ENCODE results near the gene TMX3. TPM values are rescaled to one million over a fixed set of nuclear protein-coding genes. Genes with fewer than 3 reads are reported as not detected.

TMX3 gene
- total RNA-seq, result 24.8 and 36.2 TPM in 2 replicates
- polyA plus RNA-seq, result 26.1 and 34.0 TPM in 2 replicates

- TF ChIP-seq CTCF (IDR thresholded peaks at IDR 0.05; ENCODE audit: low read depth, low read length), result no peak
- peak; percentile 95 to 96 for DNase-seq (ENCODE audit: low read depth in 1 of 2, low spot score in 1 of 2)
These were observed at the start of gene TMX3 for GRCh38 chr18:68714712-68715496. Gene TMX3 (minus strand): TSS chr18:68715108. CDS start chr18:68714981, 127 bp downstream.

GRCh38 chr18:68764016-68764415 is 49.1 kb upstream of the TMX3 start:
- Histone ChIP-seq H3K27ac (no peak overlapping the region), H3K27me3 (no peaks in the 10 kb centered on the region)
- DNase-seq (ENCODE audit: low read depth in 1 of 2, low spot score in 1 of 2), result no peak

More at GRCh38 chr18:68714712-68715496, at the start of gene TMX3:
- no peaks in the 10 kb centered on the region for H3K27me3 ChIP-seq
- peak within 1 kb of the TSS; percentile 77 for H3K4me3 ChIP-seq
- H3K27ac ChIP-seq, result peak within 1 kb of the TSS; percentile 78
- H3K9me3 ChIP-seq (ENCODE audit: low read depth), result no peaks in the 10 kb centered on the region
- peaks cover 19% of the 10 kb centered on the region for H3K36me3 ChIP-seq
- peaks cover 3% of the 10 kb centered on the region for H3K4me1 ChIP-seq (ENCODE audit: low read depth)

GRCh38 chr18:68763083-68763482 is 48.2 kb upstream of the TMX3 start:
- Histone ChIP-seq H3K27ac (no peak overlapping the region), H3K9me3 (ENCODE audit: low read depth) (no peaks in the 10 kb centered on the region), H3K27me3 (no peaks in the 10 kb centered on the region), H3K36me3 (no peaks in the 10 kb centered on the region), H3K4me1 (ENCODE audit: low read depth) (no peaks in the 10 kb centered on the region), H3K4me3 (no peak overlapping the region)
- no peak for TF ChIP-seq CTCF (IDR thresholded peaks at IDR 0.05; ENCODE audit: low read depth, low read length)
- DNase-seq (ENCODE audit: low read depth in 1 of 2, low spot score in 1 of 2), result peak in 1 of 2 donors; percentile 61

More at GRCh38 chr18:68764016-68764415, 49.1 kb upstream of the TMX3 start:
- H3K4me3 ChIP-seq, result no peak overlapping the region
- H3K9me3 ChIP-seq (ENCODE audit: low read depth), result no peaks in the 10 kb centered on the region
- no peaks in the 10 kb centered on the region for H3K4me1 ChIP-seq (ENCODE audit: low read depth)
- no peaks in the 10 kb centered on the region for H3K36me3 ChIP-seq
- no peak for TF ChIP-seq CTCF (IDR thresholded peaks at IDR 0.05; ENCODE audit: low read depth, low read length)

GRCh38 chr18:68759308-68759707 is 44.4 kb upstream of the TMX3 start:
- no peak overlapping the region for H3K4me3 ChIP-seq
- no peaks in the 10 kb centered on the region for H3K9me3 ChIP-seq (ENCODE audit: low read depth)
- H3K27me3 ChIP-seq, result no peaks in the 10 kb centered on the region
- H3K36me3 ChIP-seq, result no peaks in the 10 kb centered on the region
- no peak overlapping the region for H3K27ac ChIP-seq
- no peak for TF ChIP-seq CTCF (IDR thresholded peaks at IDR 0.05; ENCODE audit: low read depth, low read length)
- DNase-seq (ENCODE audit: low read depth in 1 of 2, low spot score in 1 of 2), result no peak
- no peaks in the 10 kb centered on the region for H3K4me1 ChIP-seq (ENCODE audit: low read depth)

- TF ChIP-seq CTCF (IDR thresholded peaks at IDR 0.05; ENCODE audit: low read depth, low read length), result no peak
- no peaks in the 10 kb centered on the region for H3K36me3 ChIP-seq
- no peak overlapping the region for H3K27ac ChIP-seq
- no peak overlapping the region for H3K4me3 ChIP-seq
- no peaks in the 10 kb centered on the region for H3K9me3 ChIP-seq (ENCODE audit: low read depth)
- no peaks in the 10 kb centered on the region for H3K4me1 ChIP-seq (ENCODE audit: low read depth)
- H3K27me3 ChIP-seq, result no peaks in the 10 kb centered on the region
- peak in 1 of 2 donors; percentile 56 for DNase-seq (ENCODE audit: low read depth in 1 of 2, low spot score in 1 of 2)
These were observed 42.2 kb upstream of the TMX3 start for GRCh38 chr18:68757126-68757525.
